ENCODE data around the gene FUBP3. TPM values are rescaled to one million over a fixed set of nuclear protein-coding genes. Genes with fewer than 3 reads are reported as not detected.

The FUBP3 gene
- total RNA-seq, 1 donor from 2014 or later: 14.5 TPM

DNA sequence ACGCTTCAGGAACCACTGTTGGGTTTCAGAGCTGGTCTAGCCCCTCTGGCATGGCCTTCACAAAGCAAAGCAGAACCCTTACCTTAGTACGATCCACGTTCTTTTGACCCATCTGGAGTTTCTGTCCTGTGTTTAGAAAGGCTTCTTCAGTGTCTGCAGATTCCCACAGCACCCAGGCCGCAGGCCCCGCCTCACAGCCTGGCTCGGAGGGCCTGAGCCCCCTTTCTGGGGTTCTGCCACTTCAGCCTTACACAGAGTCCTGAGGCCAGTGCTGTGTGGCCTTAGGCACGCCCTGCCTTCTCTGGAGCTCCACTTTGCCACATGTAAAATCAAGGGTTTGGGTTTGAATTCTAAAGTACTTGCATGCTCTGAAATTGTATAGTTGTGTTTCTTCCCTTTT is 53.5 kb downstream of the FUBP3 start:
- Histone ChIP-seq H3K27ac (no peak overlapping the region), H3K27me3 (no peaks in the 10 kb centered on the region), H3K4me1 (no peaks in the 10 kb centered on the region), H3K4me3 (no peak overlapping the region), H3K36me3 (peaks cover 80 to 94% of the 10 kb centered on the region in 2 donors), H3K9me3 (no peaks in the 10 kb centered on the region)
- intact Hi-C loops (cut with DNase I): no loop called here
- DNase-seq (ENCODE audit: low spot score in 2 of 2): no peak
- TF ChIP-seq, protein P1, sequence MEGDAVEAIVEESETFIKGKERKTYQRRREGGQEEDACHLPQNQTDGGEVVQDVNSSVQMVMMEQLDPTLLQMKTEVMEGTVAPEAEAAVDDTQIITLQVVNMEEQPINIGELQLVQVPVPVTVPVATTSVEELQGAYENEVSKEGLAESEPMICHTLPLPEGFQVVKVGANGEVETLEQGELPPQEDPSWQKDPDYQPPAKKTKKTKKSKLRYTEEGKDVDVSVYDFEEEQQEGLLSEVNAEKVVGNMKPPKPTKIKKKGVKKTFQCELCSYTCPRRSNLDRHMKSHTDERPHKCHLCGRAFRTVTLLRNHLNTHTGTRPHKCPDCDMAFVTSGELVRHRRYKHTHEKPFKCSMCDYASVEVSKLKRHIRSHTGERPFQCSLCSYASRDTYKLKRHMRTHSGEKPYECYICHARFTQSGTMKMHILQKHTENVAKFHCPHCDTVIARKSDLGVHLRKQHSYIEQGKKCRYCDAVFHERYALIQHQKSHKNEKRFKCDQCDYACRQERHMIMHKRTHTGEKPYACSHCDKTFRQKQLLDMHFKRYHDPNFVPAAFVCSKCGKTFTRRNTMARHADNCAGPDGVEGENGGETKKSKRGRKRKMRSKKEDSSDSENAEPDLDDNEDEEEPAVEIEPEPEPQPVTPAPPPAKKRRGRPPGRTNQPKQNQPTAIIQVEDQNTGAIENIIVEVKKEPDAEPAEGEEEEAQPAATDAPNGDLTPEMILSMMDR (IDR thresholded peaks at IDR 0.05): no peak

- intact Hi-C loops (cut with DNase I): no loop called here
- H3K36me3 ChIP-seq: peaks cover 80 to 91% of the 10 kb centered on the region in 2 donors
- H3K4me3 ChIP-seq: no peak overlapping the region
Measured at GRCh38 chr9:130633336-130634190, 54.2 kb downstream of the FUBP3 start.

DNA sequence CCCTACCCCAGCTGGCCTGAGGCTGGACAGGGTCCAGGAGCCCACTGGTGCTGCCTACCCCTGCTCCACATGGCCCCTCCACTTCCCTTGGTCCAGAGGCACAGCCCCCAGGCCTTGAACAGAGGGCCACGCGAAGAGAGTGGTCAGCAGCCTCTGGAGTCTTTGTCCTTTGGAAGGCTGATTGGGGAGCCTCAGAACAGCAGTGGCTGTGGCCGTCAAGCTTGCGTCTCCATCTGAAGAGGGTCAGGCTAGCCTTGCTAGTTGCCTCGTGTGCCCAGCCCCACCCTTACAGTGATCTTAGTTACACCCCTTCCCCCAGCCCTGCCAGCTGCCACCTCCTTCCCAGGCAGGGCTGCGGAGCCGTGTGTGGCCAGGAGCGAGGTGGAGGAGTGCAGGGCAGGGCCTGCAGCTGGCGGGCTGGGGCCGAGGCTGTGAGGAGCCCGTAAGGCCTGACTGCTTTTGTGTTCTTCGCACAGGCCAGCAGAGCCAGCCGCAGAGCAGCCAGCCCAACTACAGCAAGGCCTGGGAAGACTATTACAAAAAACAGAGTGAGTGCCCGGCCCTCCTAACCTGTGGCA is 54.9 kb downstream of the FUBP3 start:
- TF ChIP-seq, protein P1 (IDR thresholded peaks at IDR 0.05): no peak
- no peaks in the 10 kb centered on the region for H3K4me1 ChIP-seq
- intact Hi-C loops (cut with DNase I): no loop called here
- no peak overlapping the region for H3K27ac ChIP-seq
- H3K27me3 ChIP-seq: no peaks in the 10 kb centered on the region
- H3K9me3 ChIP-seq: no peaks in the 10 kb centered on the region
- H3K36me3 ChIP-seq: peaks cover 74 to 86% of the 10 kb centered on the region in 2 donors
- H3K4me3 ChIP-seq: no peak overlapping the region
- no peak for DNase-seq (ENCODE audit: low spot score in 2 of 2)

More at GRCh38 chr9:130633336-130634190, 54.2 kb downstream of the FUBP3 start:
- TF ChIP-seq, protein P1 (IDR thresholded peaks at IDR 0.05): no peak
- H3K9me3 ChIP-seq: no peaks in the 10 kb centered on the region
- no peak overlapping the region for H3K27ac ChIP-seq
- H3K27me3 ChIP-seq: no peaks in the 10 kb centered on the region
- no peak for DNase-seq (ENCODE audit: low spot score in 2 of 2)
- H3K4me1 ChIP-seq: no peaks in the 10 kb centered on the region

GRCh38 chr9:130634801-130635200 is 55.4 kb downstream of the FUBP3 start:
- Histone ChIP-seq H3K36me3 (peaks cover 68 to 80% of the 10 kb centered on the region in 2 donors), H3K27ac (no peak overlapping the region), H3K9me3 (no peaks in the 10 kb centered on the region), H3K4me3 (no peak overlapping the region), H3K4me1 (no peaks in the 10 kb centered on the region), H3K27me3 (no peaks in the 10 kb centered on the region)
- no peak for DNase-seq (ENCODE audit: low spot score in 2 of 2)
- intact Hi-C loops (cut with DNase I): no loop called here
- TF ChIP-seq, protein P1 (IDR thresholded peaks at IDR 0.05): no peak

DNA sequence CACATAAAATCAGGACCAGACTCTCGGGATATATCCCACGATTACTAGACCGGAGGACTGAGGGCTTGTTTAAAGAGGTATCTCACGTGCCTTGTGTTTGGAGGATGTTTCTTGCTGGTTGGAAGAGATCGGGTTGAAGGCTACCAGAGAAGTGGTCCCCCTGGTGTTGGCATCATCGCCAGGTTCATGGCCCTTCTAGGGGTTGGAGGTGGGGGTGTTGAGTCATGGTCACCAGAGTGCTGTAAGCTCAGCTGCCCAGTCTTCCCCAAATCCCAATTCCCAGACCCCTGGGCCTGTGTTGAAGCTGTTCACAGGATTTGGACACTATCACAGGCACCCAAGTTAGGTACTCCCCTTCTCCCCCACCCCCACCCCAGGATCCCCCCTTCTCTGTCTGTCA is 55.9 kb downstream of the FUBP3 start:
- H3K27me3 ChIP-seq: no peaks in the 10 kb centered on the region
- no peaks in the 10 kb centered on the region for H3K9me3 ChIP-seq
- H3K36me3 ChIP-seq: peaks cover 63 to 75% of the 10 kb centered on the region in 2 donors
- intact Hi-C loops (cut with DNase I): no loop called here
- H3K4me3 ChIP-seq: no peak overlapping the region
- TF ChIP-seq, protein P1 (IDR thresholded peaks at IDR 0.05): no peak
- no peak for DNase-seq (ENCODE audit: low spot score in 2 of 2)
- H3K27ac ChIP-seq: no peak overlapping the region
- no peaks in the 10 kb centered on the region for H3K4me1 ChIP-seq

Data from ascending aorta (tissue), 2 donors.